Hepatocyte (in vitro differentiated cells): Measurements from ENCODE around the gene FOXO1. TPM values are rescaled to one million over a fixed set of nuclear protein-coding genes. Genes with fewer than 3 reads are reported as not detected.

Source experiments
- DNase-seq: peaks from one replicate; pipeline ENCODE4 v3.0.0-alpha.2; 2016; ENCODE audit warnings: low spot score
- H2AFZ ChIP-seq: fragments of 200-600 bp; sonication (generic); 2 replicates; pipeline ENCODE4 v1.6.0; 2016; ENCODE audit warnings: antibody characterized with exemption, mild to moderate bottlenecking
- H3K27ac ChIP-seq: fragments of 200-600 bp; sonication (generic); 2 replicates; pipeline ENCODE4 v1.5.1; 2016; ENCODE audit warnings: mild to moderate bottlenecking
- H3K27me3 ChIP-seq: fragments of 200-600 bp; sonication (generic); 2 replicates; pipeline ENCODE4 v1.6.1; 2016
- H3K36me3 ChIP-seq: fragments of 200-600 bp; sonication (generic); replicated peaks from 2 replicates; pipeline ENCODE4 v1.5.1; 2016; ENCODE audit warnings: low read depth; ENCODE audit not compliant: insufficient read depth
- H3K4me1 ChIP-seq: fragments of 200-600 bp; sonication (generic); 2 replicates; pipeline ENCODE4 v1.5.1; 2016; ENCODE audit warnings: mild to moderate bottlenecking, moderate library complexity; ENCODE audit not compliant: insufficient read depth
- H3K4me2 ChIP-seq: fragments of 200-600 bp; sonication (generic); 2 replicates; pipeline ENCODE4 v1.6.0; 2016
- H3K4me3 ChIP-seq: fragments of 200-600 bp; sonication (generic); 2 replicates; pipeline ENCODE4 v1.5.1; 2016; ENCODE audit warnings: mild to moderate bottlenecking
- H3K79me2 ChIP-seq: fragments of 200-600 bp; sonication (generic); 2 replicates; pipeline ENCODE4 v1.6.0; 2017; ENCODE audit warnings: mild to moderate bottlenecking
- H3K9me2 ChIP-seq: fragments of 200-600 bp; sonication (generic); replicated peaks from 2 replicates; pipeline ENCODE4 v1.6.0; 2017; ENCODE audit warnings: mild to moderate bottlenecking; ENCODE audit not compliant: insufficient read depth
- H3K9me3 ChIP-seq: fragments of 200-600 bp; sonication (generic); 2 replicates; pipeline ENCODE4 v1.5.1; 2016; ENCODE audit warnings: low read depth, mild to moderate bottlenecking
- H4K20me1 ChIP-seq: fragments of 200-600 bp; sonication (generic); 2 replicates; pipeline ENCODE4 v1.6.0; 2016; ENCODE audit warnings: mild to moderate bottlenecking; ENCODE audit not compliant: insufficient read depth, poor library complexity, severe bottlenecking
- CTCF ChIP-seq: fragments of 200-600 bp; sonication (generic); IDR thresholded peaks from 2 replicates; pipeline ENCODE4 v1.5.1; 2016; ENCODE audit warnings: antibody characterized with exemption, mild to moderate bottlenecking; ENCODE audit not compliant: poor library complexity
- EZH2 ChIP-seq: fragments of 200-600 bp; sonication (generic); IDR thresholded peaks from 2 replicates; pipeline ENCODE4 v1.6.1; 2016; ENCODE audit warnings: antibody characterized with exemption, mild to moderate bottlenecking, borderline replicate concordance
- EZH2phosphoT487 ChIP-seq: fragments of 200-600 bp; sonication (generic); IDR thresholded peaks from one replicate; pipeline ENCODE4 v1.6.1; 2018; ENCODE audit warnings: antibody characterized with exemption, mild to moderate bottlenecking, low read depth, moderate library complexity; ENCODE audit not compliant: unreplicated experiment, severe bottlenecking
- WGBS: methylation state at CpG from one replicate; pipeline ENCODE4 v1.1.6; 2016; ENCODE audit warnings: low lambda C conversion rate; ENCODE audit errors: missing lambda C conversion rate; 5-methylcytosine and 5-hydroxymethylcytosine counted together
- polyA plus RNA-seq: library from polyadenylated mRNA; unstranded; fragments of >200 nt; fragmentation: Nextera tagmentation; extraction: Ambion mirVana; gene quantifications from 2 replicates; pipeline ENCODE4 v1.2.1, GENCODE V29; 2016
- total RNA-seq: library from RNA; depleted of rRNA; stranded (reverse); fragments of >200 nt; gene quantifications from 2 replicates; pipeline ENCODE4 v1.2.3, GENCODE V29; 2014

Gene FOXO1
- total and polyA plus RNA-seq, 2 experiments from 2014 or later: 30.3 to 35.2 TPM

- Histone ChIP-seq H3K27ac (no peak overlapping the region), H3K4me1 (peaks cover 7% of the 10 kb centered on the region), H3K36me3 (no peaks in the 10 kb centered on the region), H3K4me2 (no peak overlapping the region), H3K9me3 (no peaks in the 10 kb centered on the region), H3K9me2 (no peaks in the 10 kb centered on the region), H3K4me3 (no peak overlapping the region), H3K27me3 (no peaks in the 10 kb centered on the region), H4K20me1 (peaks cover 34% of the 10 kb centered on the region), H3K79me2 (peaks cover 85% of the 10 kb centered on the region), H2AFZ (no peak overlapping the region)
- DNase-seq: no peak
- WGBS: 90% methylated on average over 3 of the region's 3 CpGs
- TF ChIP-seq EZH2phosphoT487 (no peak), EZH2 (no peak), CTCF (no peak)
Observed at GRCh38 chr13:40626561-40626960, 39.9 kb downstream of the FOXO1 start.

GRCh38 chr13:40624986-40625385 lies 41.5 kb downstream of the FOXO1 start:
- Histone ChIP-seq H3K9me2 (no peaks in the 10 kb centered on the region), H3K4me2 (no peak overlapping the region), H3K4me3 (no peak overlapping the region), H3K9me3 (no peaks in the 10 kb centered on the region), H2AFZ (no peak overlapping the region), H4K20me1 (peaks cover 34% of the 10 kb centered on the region), H3K27me3 (no peaks in the 10 kb centered on the region), H3K27ac (no peak overlapping the region), H3K4me1 (peaks cover 7% of the 10 kb centered on the region), H3K79me2 (peaks cover 84% of the 10 kb centered on the region), H3K36me3 (no peaks in the 10 kb centered on the region)
- no peak for TF ChIP-seq EZH2phosphoT487
- TF ChIP-seq EZH2: no peak
- TF ChIP-seq CTCF: no peak
- WGBS: 38% methylated on average over 1 of the region's 1 CpG
- no peak for DNase-seq

GRCh38 chr13:40624383-40624782 lies 42.1 kb downstream of the FOXO1 start:
- no peak overlapping the region for H2AFZ ChIP-seq
- TF ChIP-seq CTCF (no peak), EZH2 (no peak), EZH2phosphoT487 (no peak)
- no peak overlapping the region for H3K4me2 ChIP-seq
- no peak overlapping the region for H3K27ac ChIP-seq
- H3K4me1 ChIP-seq: peaks cover 7% of the 10 kb centered on the region
- no peaks in the 10 kb centered on the region for H3K36me3 ChIP-seq
- peaks cover 34% of the 10 kb centered on the region for H4K20me1 ChIP-seq
- WGBS: 94% methylated on average over 1 of the region's 1 CpG
- no peaks in the 10 kb centered on the region for H3K27me3 ChIP-seq
- H3K9me2 ChIP-seq: no peaks in the 10 kb centered on the region
- DNase-seq: no peak
- H3K9me3 ChIP-seq: no peaks in the 10 kb centered on the region
- H3K4me3 ChIP-seq: no peak overlapping the region
- H3K79me2 ChIP-seq: peaks cover 85% of the 10 kb centered on the region

- H3K4me1 ChIP-seq: peaks cover 7% of the 10 kb centered on the region
- H3K79me2 ChIP-seq: peaks cover 87% of the 10 kb centered on the region
- no peak overlapping the region for H3K4me2 ChIP-seq
- H3K36me3 ChIP-seq: no peaks in the 10 kb centered on the region
- no peak overlapping the region for H2AFZ ChIP-seq
- no peaks in the 10 kb centered on the region for H3K27me3 ChIP-seq
- DNase-seq: no peak
- 88% methylated on average over 1 of the region's 1 CpG for WGBS
- no peak overlapping the region for H3K4me3 ChIP-seq
- H4K20me1 ChIP-seq: peaks cover 40% of the 10 kb centered on the region
- no peaks in the 10 kb centered on the region for H3K9me3 ChIP-seq
- no peak for TF ChIP-seq EZH2
- no peak for TF ChIP-seq EZH2phosphoT487
- TF ChIP-seq CTCF: no peak
- no peaks in the 10 kb centered on the region for H3K9me2 ChIP-seq
- H3K27ac ChIP-seq: no peak overlapping the region
Observed at GRCh38 chr13:40622761-40623160, 43.7 kb downstream of the FOXO1 start.
